Measurements from ENCODE around the gene TSPAN15. TPM values are rescaled to one million over a fixed set of nuclear protein-coding genes. Genes with fewer than 3 reads are reported as not detected.

TSPAN15 gene
- total RNA-seq, 1 experiment from 2014 or later = 7.7 TPM

DNA sequence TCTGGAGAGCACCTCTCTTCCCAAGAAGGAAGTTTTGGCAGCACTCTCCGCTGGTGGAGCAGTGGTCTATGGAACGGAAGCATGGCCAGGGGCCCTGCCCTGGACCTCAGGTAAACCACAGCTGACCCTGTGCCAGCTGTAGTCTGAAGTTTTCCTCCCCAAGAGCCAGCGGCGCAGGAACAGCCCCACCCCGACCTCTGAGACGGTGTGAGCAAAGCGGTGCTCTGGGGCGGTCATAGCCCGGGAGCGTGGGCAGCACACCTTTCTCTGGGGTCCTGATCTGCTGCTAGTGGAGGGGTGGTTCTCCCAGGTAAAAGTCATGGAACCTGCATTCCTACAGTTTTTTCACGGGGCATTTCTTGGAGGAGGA, 52.6 kb downstream of the TSPAN15 start:
- no peak overlapping the region for H3T11ph ChIP-seq (ENCODE audit: low read length)
- H3K4me2 ChIP-seq (ENCODE audit: insufficient read depth, insufficient read length, low read length) = no peak overlapping the region
- no peak for DNase-seq
- H2BK12ac ChIP-seq (ENCODE audit: insufficient read length, low read depth, low read length) = no peak overlapping the region
- no peak overlapping the region for H2AK5ac ChIP-seq (ENCODE audit: insufficient read length, low read length)
- H3K27me3 ChIP-seq (ENCODE audit: insufficient read depth, low read length) = no peaks in the 10 kb centered on the region
- H4K8ac ChIP-seq (replicated peaks; ENCODE audit: insufficient read length, low read depth, low read length) = no peak overlapping the region
- no peaks in the 10 kb centered on the region for H3K23me2 ChIP-seq (ENCODE audit: insufficient read length, low read depth, low read length, poor library complexity, severe bottlenecking)
- H3K56ac ChIP-seq (ENCODE audit: insufficient read length, low read depth, low read length) = no peak overlapping the region
- Mint-ChIP-seq H3K36me3 (ENCODE audit: insufficient read depth in 1 of 3, low read depth in 3 of 3) (no peaks in the 10 kb centered on the region), H3K27me3 (ENCODE audit: low read depth) (no peaks in the 10 kb centered on the region; the same call in 1 of the 2 replicates), H3K27ac (no peak overlapping the region; a peak in 1 of 7 replicates), H3K9me3 (no peaks in the 10 kb centered on the region), H3K4me3 (no peak overlapping the region), H3K4me1 (peaks cover 10 to 12% of the 10 kb centered on the region in 2 experiments)
- no peaks in the 10 kb centered on the region for H3K9me3 ChIP-seq (ENCODE audit: control insufficient read depth, low read depth, low read length)
- TF ChIP-seq, protein P1, sequence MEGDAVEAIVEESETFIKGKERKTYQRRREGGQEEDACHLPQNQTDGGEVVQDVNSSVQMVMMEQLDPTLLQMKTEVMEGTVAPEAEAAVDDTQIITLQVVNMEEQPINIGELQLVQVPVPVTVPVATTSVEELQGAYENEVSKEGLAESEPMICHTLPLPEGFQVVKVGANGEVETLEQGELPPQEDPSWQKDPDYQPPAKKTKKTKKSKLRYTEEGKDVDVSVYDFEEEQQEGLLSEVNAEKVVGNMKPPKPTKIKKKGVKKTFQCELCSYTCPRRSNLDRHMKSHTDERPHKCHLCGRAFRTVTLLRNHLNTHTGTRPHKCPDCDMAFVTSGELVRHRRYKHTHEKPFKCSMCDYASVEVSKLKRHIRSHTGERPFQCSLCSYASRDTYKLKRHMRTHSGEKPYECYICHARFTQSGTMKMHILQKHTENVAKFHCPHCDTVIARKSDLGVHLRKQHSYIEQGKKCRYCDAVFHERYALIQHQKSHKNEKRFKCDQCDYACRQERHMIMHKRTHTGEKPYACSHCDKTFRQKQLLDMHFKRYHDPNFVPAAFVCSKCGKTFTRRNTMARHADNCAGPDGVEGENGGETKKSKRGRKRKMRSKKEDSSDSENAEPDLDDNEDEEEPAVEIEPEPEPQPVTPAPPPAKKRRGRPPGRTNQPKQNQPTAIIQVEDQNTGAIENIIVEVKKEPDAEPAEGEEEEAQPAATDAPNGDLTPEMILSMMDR (conservative IDR thresholded peaks at IDR 0.05) = no peak
- no peak overlapping the region for H4K5ac ChIP-seq (ENCODE audit: insufficient read length, low read depth, low read length)
- no peak overlapping the region for H2BK15ac ChIP-seq (ENCODE audit: low read depth, low read length)
- WGBS (ENCODE audit: extremely low coverage, insufficient read length, low lambda C conversion rate) = no CpG with 5 or more reads among the region's 11 CpGs
- H3K23ac ChIP-seq (ENCODE audit: insufficient read length, low read depth, low read length) = no peak overlapping the region
- no peaks in the 10 kb centered on the region for H4K20me1 ChIP-seq (ENCODE audit: control insufficient read depth, insufficient read depth, insufficient read length)
- no peak overlapping the region for H2BK20ac ChIP-seq (ENCODE audit: low read depth, low read length, poor library complexity, severe bottlenecking)
- no peaks in the 10 kb centered on the region for H3K79me1 ChIP-seq (ENCODE audit: insufficient read depth, low read depth, low read length, poor library complexity, severe bottlenecking)
- H3K27ac ChIP-seq (ENCODE audit: insufficient read length, low read depth, low read length) = no peak overlapping the region
- no peak overlapping the region for H3K18ac ChIP-seq (ENCODE audit: insufficient read length, low read depth, low read length)
- H3K14ac ChIP-seq (ENCODE audit: insufficient read depth, low read length) = no peak overlapping the region
- H2AFZ ChIP-seq (ENCODE audit: low read length) = no peak overlapping the region
- H3K4ac ChIP-seq (ENCODE audit: low read depth, low read length) = no peak overlapping the region
- H4K91ac ChIP-seq (ENCODE audit: insufficient read length, low read depth, low read length) = no peak overlapping the region
- no peaks in the 10 kb centered on the region for H3K4me1 ChIP-seq (ENCODE audit: insufficient read depth, low read length)
- H2BK5ac ChIP-seq (ENCODE audit: insufficient read length, low read length) = no peak overlapping the region
- no peak overlapping the region for H3K9ac ChIP-seq (ENCODE audit: extremely low read depth, insufficient read length, low read length)
- H2BK120ac ChIP-seq (ENCODE audit: low read depth, low read length, poor library complexity, severe bottlenecking) = no peak overlapping the region
- no peaks in the 10 kb centered on the region for H3K79me2 ChIP-seq (ENCODE audit: insufficient read depth, low read length)

Data from H9 (cell line).